Heart left ventricle (tissue), 13 donors: Measurements from ENCODE around the gene KCNH5.

Experiments used
- CTCF ChIP-seq, 12 donors: fragments of 200-600 bp; sonication (generic) in 4 of 12; IDR thresholded peaks; one replicate each; pipeline versions ENCODE4 v1.5.0 to v1.8.0; 2018 to 2022; ENCODE audit warnings: antibody characterized with exemption in 12 of 12, mild to moderate bottlenecking in 5 of 12
- POLR2A ChIP-seq, 2 donors: fragments of 450-650 bp; IDR thresholded peaks; one replicate each; pipeline ENCODE4 v1.6.1; 2017; ENCODE audit warnings: antibody characterized with exemption in 2 of 2, mild to moderate bottlenecking in 2 of 2, moderate library complexity in 2 of 2
- donor health status: ischemic (EF 13 %, LVEDD 7.1; RV severe dilation, severe dysfunction).
- donor health status: DM: no; HTN: yes; CAD: no.
- donor health status: DM: no; HTN: no; CAD: no.
- donor health status: ischemic (EF 25% LVEDD 6.9; RV normal size, moderate dysfunction).
- donor health status: ischemic (EF 25% LVEDD 5.7; RV mildly dilated, moderate dysfunction).
- donor health status: ischemic (EF 35%, LVEDD 5.7; RV mildly dilated, moderate dysfunction).
- donor health status: nonischemic (EF 11% LVEDD 7.7; RV severe dilation, severe dysfunction).
- donor health status: DM: yes; HTN: yes; CAD: no.
- donor health status: PGD.
- donor health status: ischemic (EF 29% LVEDD 5.4; RV normal size, mild dysfunction).
- donor health status: nonischemic (EF 23%, LVEDD 6.1; RV moderate dilation, normal function).

- TF ChIP-seq CTCF (IDR thresholded peaks at IDR 0.05) = no peak
- no peak for TF ChIP-seq POLR2A (IDR thresholded peaks at IDR 0.05)
Observed at GRCh38 chr14:63045234-63045611, at the start of gene KCNH5.
